GM12864 (cell line): Measurements from ENCODE around the gene BAIAP2.

Experiments
- DNase-seq: peaks from one replicate; pipeline ENCODE4 v3.0.0-alpha.2; 2011; ENCODE audit warnings: low read depth
- H3K4me3 ChIP-seq: 2 replicates; pipeline ENCODE4 v1.5.1; 2011; ENCODE audit warnings: mild to moderate bottlenecking, low read depth, low read length, control low read depth
- TF ChIP-seq, protein P1 (sequence below): IDR thresholded peaks from 2 replicates; pipeline ENCODE4 v1.5.1; 2011; ENCODE audit warnings: low read depth, mild to moderate bottlenecking, moderate library complexity, low read length, control low read depth, inconsistent platforms; ENCODE audit errors: missing control alignments

BAIAP2 gene

DNA sequence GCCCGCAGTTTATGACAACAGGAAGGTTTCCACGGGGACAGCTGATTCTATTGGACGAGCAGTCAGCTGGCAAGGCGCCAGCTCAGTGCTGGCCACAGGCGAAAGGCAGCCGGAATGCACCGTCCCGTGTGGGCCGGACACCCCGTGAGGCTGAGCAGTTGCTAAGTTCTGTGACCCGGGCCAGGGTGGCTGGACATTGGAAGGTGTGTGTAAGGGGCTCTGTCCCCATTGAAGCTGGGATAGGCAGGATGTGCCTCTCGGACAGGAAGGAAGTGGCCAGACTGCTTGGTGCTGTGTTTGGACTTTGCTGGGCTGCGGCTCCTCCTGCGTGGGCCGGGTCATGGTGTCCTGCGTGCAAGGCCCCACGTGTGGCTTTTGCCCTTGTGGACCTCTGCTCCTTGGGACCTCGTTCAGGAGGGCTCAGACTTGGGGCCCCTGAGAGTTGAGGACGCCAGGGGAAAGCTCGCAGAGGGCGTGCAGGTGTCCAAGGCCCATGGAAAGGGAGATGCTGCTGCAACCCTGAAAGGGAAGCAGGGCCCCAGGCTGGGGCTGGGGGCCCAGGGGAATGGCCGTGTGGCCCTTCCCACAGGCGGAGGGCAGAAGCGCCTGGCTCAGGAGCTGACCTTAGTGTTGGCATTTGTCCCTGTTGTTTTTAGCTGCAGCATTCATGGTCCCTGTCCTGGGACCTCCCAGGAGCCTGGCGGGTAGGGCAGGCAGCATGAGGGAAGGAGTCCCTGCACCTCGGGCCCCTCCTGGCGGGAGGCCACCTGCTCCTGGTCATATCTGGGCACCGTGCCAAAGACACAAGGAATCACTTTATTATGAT lies 10.0 kb downstream of the BAIAP2 start:
- TF ChIP-seq, protein P1, sequence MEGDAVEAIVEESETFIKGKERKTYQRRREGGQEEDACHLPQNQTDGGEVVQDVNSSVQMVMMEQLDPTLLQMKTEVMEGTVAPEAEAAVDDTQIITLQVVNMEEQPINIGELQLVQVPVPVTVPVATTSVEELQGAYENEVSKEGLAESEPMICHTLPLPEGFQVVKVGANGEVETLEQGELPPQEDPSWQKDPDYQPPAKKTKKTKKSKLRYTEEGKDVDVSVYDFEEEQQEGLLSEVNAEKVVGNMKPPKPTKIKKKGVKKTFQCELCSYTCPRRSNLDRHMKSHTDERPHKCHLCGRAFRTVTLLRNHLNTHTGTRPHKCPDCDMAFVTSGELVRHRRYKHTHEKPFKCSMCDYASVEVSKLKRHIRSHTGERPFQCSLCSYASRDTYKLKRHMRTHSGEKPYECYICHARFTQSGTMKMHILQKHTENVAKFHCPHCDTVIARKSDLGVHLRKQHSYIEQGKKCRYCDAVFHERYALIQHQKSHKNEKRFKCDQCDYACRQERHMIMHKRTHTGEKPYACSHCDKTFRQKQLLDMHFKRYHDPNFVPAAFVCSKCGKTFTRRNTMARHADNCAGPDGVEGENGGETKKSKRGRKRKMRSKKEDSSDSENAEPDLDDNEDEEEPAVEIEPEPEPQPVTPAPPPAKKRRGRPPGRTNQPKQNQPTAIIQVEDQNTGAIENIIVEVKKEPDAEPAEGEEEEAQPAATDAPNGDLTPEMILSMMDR: no peak
- no peak overlapping the region for H3K4me3 ChIP-seq
- no peak for DNase-seq

DNA sequence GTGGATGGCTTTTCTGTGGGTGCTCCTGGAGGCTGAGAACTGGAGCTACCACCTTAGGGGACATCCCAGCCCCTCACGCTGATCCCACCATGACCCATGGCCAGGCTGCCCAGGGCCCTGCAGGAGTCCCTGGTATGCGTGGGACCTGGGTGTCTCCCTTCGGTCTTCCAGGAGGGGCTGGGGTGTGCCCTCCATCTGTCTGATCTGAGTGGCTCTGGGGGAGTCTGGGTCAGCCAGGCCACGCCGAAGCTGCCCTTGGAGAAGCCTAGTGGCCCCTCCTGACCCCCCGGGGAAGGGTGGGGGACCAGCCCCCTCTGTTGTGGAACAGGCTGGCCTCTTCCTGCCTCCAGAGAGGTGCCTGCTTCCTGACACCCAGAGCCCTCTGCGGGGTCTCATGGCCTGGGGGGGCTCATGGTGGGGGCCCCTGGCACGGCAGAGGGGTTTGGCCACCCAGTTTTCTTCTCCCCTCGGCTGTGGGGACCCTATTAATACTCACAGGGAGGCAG lies 10.7 kb downstream of the BAIAP2 start:
- H3K4me3 ChIP-seq: no peak overlapping the region
- TF ChIP-seq, protein P1: no peak
- no peak for DNase-seq

DNA sequence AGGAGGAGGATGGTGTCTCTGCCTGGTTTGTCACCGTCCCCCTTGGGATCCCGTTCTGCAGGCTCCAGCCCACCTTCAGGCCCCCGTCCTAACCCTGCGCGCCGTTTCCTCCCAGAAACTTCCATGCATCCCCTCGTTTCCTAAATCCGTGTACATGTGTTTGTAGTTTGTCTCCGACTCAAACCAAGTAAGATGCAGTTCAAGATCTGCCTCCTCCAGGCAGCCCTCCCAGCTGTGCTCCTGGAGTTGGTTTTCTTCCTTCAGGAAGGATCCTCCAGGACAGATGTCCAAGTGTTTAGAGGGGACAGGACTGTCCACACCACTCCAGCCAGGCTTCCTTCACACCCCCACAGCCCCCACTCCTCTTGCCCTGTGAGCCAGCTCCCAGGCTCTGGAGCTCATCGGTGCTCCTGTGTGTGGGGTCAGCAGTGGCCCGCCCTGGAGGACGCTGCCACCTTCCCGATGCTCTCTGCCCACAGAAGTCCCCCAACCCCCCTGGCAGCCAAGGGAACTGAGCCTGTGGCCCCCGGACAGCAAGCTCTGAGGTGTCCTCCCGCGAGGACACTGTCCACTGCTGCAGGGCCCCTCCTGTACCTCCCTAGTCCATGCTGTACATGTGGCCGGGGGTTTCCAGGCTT lies 11.3 kb downstream of the BAIAP2 start:
- DNase-seq: no peak
- H3K4me3 ChIP-seq: no peak overlapping the region
- TF ChIP-seq, protein P1: no peak

DNA sequence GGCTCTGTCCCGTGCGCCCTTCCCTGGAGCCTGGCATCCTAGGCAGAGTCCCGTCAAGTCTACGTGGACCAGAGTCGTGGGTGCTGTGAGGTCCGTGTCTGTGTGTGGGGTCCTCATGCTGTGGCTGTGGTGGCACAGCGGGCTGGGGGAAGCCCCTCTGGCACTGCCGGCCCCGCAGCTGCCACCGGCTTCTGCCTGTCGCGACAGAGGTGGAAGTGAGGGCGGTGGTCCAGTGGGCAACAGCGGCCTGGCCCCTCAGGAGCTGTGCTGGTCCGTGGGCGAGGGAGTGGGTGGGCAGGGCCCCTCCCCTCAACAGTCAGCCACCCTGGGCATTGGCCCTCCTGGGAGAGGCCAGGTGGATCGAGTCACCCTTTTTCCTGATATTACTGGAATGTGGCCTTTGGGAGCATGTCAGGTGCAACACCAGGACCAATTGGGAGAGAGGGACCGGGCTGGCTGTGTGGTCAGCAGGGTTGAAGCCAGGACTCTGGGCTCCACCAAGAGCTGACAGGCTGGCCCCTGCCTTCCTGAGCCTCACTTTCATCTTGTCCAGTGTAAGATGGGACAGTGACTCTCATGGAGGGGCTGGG lies 11.9 kb downstream of the BAIAP2 start:
- no peak for DNase-seq
- H3K4me3 ChIP-seq: no peak overlapping the region
- TF ChIP-seq, protein P1: no peak

DNA sequence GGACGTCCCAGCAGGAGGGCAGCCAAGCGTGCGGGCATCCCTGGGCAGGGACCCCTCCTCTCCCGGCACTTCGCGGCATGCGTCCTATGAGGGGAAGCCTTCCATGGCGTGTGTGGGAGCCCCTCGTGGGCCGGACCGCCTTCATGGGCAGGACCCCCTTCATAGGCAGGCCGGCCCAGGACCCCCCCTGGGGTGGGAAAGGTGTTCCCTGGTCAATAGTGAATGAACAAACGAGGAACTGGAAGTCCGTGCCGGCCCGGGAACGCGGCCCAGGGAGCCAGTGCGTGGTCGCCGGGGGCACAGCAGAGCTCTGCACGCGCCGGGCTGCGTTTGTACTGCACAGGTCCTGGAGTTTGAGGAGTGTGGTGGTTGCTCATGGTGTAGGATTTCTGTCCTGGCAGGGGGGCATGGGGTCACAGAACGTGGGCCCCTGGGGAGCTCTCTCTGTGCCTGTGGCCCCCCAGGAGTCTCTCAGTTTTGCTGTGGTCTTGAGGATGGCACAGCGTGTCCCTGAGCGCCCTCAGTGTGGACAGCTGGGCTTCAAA lies 13.9 kb downstream of the BAIAP2 start:
- DNase-seq: no peak
- H3K4me3 ChIP-seq: no peak overlapping the region
- TF ChIP-seq, protein P1: no peak

DNA sequence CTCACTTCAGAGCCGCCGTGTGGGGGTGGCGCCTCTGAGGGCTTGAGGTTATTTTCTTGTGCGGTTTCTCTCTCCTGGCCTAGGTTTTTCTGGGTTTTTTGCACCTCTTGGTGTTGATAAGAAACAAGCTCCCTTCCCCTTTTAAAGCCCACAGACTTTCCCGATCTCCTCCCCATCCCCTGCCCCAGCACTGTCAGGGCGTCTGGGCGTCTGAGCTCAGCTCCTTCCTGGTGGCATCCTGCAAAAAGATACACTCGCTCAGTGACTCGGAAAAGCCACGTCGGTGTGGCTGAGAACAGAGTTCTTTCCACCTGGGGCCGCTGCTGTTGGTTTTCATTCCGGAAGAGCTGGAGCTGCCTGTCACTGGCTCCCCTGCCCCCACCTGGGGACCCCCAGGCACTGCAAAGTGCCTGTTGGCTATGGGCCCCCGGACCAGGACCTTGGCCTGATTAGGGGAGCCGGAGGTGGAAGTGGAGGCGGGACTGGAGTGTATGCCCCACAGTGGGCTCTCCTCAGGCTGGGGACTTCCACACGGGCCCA lies 14.5 kb downstream of the BAIAP2 start:
- H3K4me3 ChIP-seq: no peak overlapping the region
- DNase-seq: no peak
- TF ChIP-seq, protein P1: no peak
